Gastrocnemius medialis (tissue), 4 donors: ENCODE data around the gene RASSF8.

Experiments used
- POLR2A ChIP-seq, 2 donors: fragments of 450-650 bp; IDR thresholded peaks; one replicate each; pipeline ENCODE4 v1.6.1; 2017; ENCODE audit warnings: antibody characterized with exemption in 2 of 2, mild to moderate bottlenecking in 2 of 2, moderate library complexity in 2 of 2
- TF ChIP-seq, protein P1 (sequence below), 5 experiments: fragments of 450-650 bp in 3 of 5; fragments of 200-600 bp in 2 of 5; sonication (generic) in 2 of 5; IDR thresholded peaks in 4 of 5; conservative IDR thresholded peaks in 1 of 5; 1 replicate in 4 of 5; 2 replicates in 1 of 5; pipeline ENCODE4 v1.5.1; 2016 to 2019; ENCODE audit warnings: antibody characterized with exemption in 5 of 5, mild to moderate bottlenecking in 3 of 5, moderate library complexity in 3 of 5

DNA sequence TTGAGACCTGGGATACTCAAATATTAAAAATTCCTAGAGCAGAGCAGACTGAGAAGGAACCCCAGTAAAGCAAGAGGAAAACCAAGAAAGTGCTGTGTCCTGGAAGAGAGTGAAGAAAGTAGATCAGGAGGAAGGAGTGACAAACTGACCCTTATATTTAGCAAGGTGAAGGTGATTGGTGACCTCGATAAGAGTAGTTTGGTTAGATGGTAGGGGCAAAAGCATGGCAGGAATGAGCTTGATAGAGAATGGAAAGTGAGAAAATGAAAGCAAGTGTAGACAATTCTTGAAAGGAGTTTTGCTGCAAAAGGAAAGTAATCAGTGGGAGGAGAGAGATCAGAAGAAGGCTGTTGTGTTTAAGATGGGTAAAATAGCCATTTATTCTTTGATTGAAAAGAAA lies 51.1 kb downstream of the RASSF8 start:
- TF ChIP-seq POLR2A (IDR thresholded peaks at IDR 0.05), result no peak
- TF ChIP-seq, protein P1, sequence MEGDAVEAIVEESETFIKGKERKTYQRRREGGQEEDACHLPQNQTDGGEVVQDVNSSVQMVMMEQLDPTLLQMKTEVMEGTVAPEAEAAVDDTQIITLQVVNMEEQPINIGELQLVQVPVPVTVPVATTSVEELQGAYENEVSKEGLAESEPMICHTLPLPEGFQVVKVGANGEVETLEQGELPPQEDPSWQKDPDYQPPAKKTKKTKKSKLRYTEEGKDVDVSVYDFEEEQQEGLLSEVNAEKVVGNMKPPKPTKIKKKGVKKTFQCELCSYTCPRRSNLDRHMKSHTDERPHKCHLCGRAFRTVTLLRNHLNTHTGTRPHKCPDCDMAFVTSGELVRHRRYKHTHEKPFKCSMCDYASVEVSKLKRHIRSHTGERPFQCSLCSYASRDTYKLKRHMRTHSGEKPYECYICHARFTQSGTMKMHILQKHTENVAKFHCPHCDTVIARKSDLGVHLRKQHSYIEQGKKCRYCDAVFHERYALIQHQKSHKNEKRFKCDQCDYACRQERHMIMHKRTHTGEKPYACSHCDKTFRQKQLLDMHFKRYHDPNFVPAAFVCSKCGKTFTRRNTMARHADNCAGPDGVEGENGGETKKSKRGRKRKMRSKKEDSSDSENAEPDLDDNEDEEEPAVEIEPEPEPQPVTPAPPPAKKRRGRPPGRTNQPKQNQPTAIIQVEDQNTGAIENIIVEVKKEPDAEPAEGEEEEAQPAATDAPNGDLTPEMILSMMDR (IDR thresholded peaks at IDR 0.05 in 4 of 5, conservative IDR thresholded peaks at IDR 0.05 in 1 of 5), result no peak
